ENCODE measurements around the gene ZSWIM4. TPM values are rescaled to one million over a fixed set of nuclear protein-coding genes. Genes with fewer than 3 reads are reported as not detected.
"Not testable (repeated sequence)": the region's sequence is repeated elsewhere in the genome, so short reads cannot be mapped to it uniquely, and the experiment has no call there.

The ZSWIM4 gene
- total RNA-seq, result 6.8 to 10.6 TPM (median 9.5 TPM) in 3 replicates
- long read RNA-seq, full-length matches to known transcripts, result 1 of 11 reads
- long read RNA-seq, partial matches to known transcripts, result 1 of 11 reads
- long read RNA-seq, other reads (novel, unspliced or antisense), result 9 of 11 reads

DNA sequence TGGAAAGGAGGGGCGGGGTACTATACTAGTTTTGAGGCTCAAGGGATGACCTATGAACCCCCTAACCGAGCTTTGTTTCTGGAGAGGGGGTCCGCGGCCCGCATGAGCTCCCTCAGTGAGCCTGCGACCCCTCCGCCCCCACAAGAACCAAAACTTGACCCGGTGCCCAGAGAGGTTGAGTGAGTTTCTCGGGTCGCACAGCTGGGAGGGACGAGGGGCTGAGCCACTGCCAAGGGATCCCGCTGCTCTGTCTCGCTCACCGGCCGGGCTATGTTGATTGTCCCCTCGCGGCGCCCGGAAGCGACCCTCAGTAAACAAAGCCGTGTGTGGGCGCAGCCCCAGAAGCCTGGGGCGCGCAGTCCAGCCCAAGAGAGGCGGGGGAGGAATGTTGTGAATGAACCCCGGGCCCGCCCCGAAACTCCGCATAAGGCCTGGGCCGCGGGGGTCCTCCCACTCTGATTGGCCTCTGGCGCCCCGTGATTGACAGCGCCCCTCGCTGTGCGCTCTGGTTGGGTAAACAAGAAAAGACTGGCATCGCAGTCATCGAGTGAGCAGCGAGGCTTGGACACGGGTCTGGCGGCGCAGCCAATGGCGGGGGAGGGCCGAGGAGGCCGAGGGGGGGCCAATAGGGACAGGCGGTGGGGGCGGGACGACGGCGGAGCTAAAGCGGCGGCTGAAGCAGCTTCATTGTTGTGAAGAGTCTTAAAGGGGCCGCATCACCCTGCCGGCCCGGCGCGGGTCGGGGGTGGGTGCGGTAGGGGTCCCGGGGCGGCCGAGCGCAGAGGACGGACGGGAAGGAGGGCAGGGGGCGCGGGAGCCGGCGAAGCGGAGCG lies at the start of gene ZSWIM4:
Gene ZSWIM4, plus strand, starts transcription at position 687 of the 833 bp plus-strand sequence. CDS start 206 bp downstream, outside the sequence.
- Mint-ChIP-seq H3K27me3 (ENCODE audit: low read depth) (no peaks in the 10 kb centered on the region), H3K27ac (ENCODE audit: unreplicated experiment) (peak within 1 kb of the TSS; percentile 98), H3K9me3 (ENCODE audit: low read depth) (no peaks in the 10 kb centered on the region), H3K4me3 (ENCODE audit: unreplicated experiment) (peak within 1 kb of the TSS; percentile 97), H3K4me1 (ENCODE audit: low read depth) (peaks cover 48% of the 10 kb centered on the region), H3K36me3 (ENCODE audit: low read depth) (no peaks in the 10 kb centered on the region)
- DNase-seq (ENCODE audit: low spot score), result peak; percentile 99
- no peak for TF ChIP-seq CTCF (IDR thresholded peaks at IDR 0.05)

GRCh38 chr19:13747098-13747453 lies 48.2 kb upstream of the ZSWIM4 start:
- H3K4me1 Mint-ChIP-seq (ENCODE audit: low read depth), result peaks cover 17% of the 10 kb centered on the region
- H3K27me3 Mint-ChIP-seq (ENCODE audit: low read depth), result no peaks in the 10 kb centered on the region
- TF ChIP-seq CTCF (IDR thresholded peaks at IDR 0.05), result no peak
- no peak for DNase-seq (ENCODE audit: low spot score)
- peak overlapping the region; percentile 86 for H3K4me3 Mint-ChIP-seq (ENCODE audit: unreplicated experiment)
- peaks cover 7% of the 10 kb centered on the region for H3K9me3 Mint-ChIP-seq (ENCODE audit: low read depth)
- peak overlapping the region; percentile 69 for H3K27ac Mint-ChIP-seq (ENCODE audit: unreplicated experiment)
- peaks cover 1% of the 10 kb centered on the region for H3K36me3 Mint-ChIP-seq (ENCODE audit: low read depth)

DNA sequence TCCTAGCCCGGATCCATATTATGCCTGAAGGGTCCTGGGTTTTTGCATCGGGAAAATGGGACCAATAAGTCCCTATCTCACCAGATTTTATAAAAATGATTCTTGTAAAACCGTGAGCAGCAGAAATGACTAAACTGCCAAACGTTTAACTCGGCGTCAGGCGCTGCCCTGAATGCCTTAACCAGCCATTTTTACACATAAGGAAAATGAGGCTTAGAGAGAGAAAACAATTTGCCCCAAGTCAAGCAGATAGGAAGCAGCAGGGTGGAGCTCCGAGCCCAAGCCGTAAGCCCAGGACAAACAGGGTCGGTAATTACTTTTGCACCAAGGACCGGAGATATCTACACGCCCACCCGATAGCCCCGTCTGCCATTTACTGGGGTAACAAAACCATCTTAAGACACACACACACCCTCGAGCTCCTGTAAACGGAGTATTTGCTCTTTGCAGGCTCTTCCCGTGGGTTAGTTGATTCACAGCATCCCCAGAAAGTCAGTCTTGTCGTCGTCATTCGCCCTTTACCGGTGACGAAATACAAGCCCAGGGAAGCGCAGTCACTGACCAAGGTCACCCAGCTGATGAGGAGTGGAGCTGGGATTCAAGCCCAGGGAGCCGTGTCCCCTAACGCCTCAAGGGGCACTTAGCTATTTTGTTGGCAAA lies 46.9 kb upstream of the ZSWIM4 start:
- Mint-ChIP-seq H3K27ac (ENCODE audit: unreplicated experiment) (peak overlapping the region; percentile 79), H3K27me3 (ENCODE audit: low read depth) (no peaks in the 10 kb centered on the region), H3K4me1 (ENCODE audit: low read depth) (peaks cover 17% of the 10 kb centered on the region), H3K4me3 (ENCODE audit: unreplicated experiment) (peak overlapping the region; percentile 86), H3K9me3 (ENCODE audit: low read depth) (peaks cover 7% of the 10 kb centered on the region), H3K36me3 (ENCODE audit: low read depth) (peaks cover 1% of the 10 kb centered on the region)
- TF ChIP-seq CTCF (IDR thresholded peaks at IDR 0.05), result no peak
- DNase-seq (ENCODE audit: low spot score), result no peak

DNA sequence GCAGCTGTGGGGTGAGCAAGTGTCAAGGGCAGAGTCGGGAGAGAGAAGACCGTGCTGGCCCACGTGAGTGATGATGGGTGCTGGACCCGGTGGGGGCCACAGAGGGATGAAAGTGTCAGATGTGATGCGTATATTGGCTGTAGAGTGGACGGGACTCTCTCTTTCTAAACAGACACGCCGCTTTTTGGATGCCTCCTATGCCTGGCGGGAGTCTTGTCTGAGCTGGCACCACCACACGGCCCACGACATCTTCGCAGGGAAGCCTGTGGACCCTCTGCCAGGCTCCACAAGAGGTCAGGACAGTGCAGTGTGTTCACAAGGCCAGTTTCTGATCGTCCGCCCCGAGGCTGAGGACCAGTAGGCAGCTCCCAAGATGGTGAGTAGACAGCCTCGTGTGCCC lies 43.8 kb upstream of the ZSWIM4 start:
- Mint-ChIP-seq H3K4me1 (ENCODE audit: low read depth) (peaks cover 17% of the 10 kb centered on the region), H3K4me3 (ENCODE audit: unreplicated experiment) (no peak overlapping the region), H3K27me3 (ENCODE audit: low read depth) (no peaks in the 10 kb centered on the region), H3K27ac (ENCODE audit: unreplicated experiment) (no peak overlapping the region), H3K9me3 (ENCODE audit: low read depth) (peaks cover 7% of the 10 kb centered on the region), H3K36me3 (ENCODE audit: low read depth) (peaks cover 11% of the 10 kb centered on the region)
- DNase-seq (ENCODE audit: low spot score), result no peak
- TF ChIP-seq CTCF (IDR thresholded peaks at IDR 0.05), result no peak

DNA sequence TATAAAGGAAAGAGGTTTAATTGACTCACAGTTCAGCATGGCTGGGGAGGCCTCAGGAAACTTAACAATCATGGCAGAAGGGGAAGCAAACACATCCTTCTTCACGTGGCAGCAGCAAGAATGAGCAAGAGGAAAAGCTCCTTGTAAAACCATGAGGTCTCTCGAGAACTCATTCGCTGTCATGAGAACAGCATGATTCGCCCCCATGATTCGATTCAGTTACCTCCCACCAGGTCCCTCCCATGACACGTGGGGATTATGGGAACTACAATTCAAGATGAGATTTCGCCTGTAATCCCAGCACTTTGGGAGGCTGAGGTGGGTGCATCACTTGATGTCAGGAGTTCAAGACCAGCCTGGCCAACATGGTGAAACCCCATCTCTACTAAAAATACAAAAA lies 41.6 kb upstream of the ZSWIM4 start:
- not testable (repeated sequence) for H3K9me3 Mint-ChIP-seq (ENCODE audit: low read depth); H3K4me3 Mint-ChIP-seq (ENCODE audit: unreplicated experiment); H3K27me3 Mint-ChIP-seq (ENCODE audit: low read depth); DNase-seq (ENCODE audit: low spot score); H3K27ac Mint-ChIP-seq (ENCODE audit: unreplicated experiment); H3K4me1 Mint-ChIP-seq (ENCODE audit: low read depth)
- peaks cover 21% of the 10 kb centered on the region for H3K36me3 Mint-ChIP-seq (ENCODE audit: low read depth)
